Loucy (cell line): ENCODE data around the gene SLC17A8.

Source experiments
- H2AFZ ChIP-seq: fragments of 200-600 bp; sonication (generic); 2 replicates; pipeline ENCODE4 v1.6.0; 2016; ENCODE audit warnings: antibody characterized with exemption, mild to moderate bottlenecking, low read length, moderate library complexity
- H3F3A ChIP-seq: fragments of 200-600 bp; 2 replicates; pipeline ENCODE4 v1.6.0; 2016; ENCODE audit warnings: antibody characterized with exemption, low read depth, mild to moderate bottlenecking
- H3K27me3 ChIP-seq: fragments of 200-600 bp; sonication (generic); 2 replicates; pipeline ENCODE4 v1.6.1; 2014; ENCODE audit warnings: low read length, mild to moderate bottlenecking; ENCODE audit not compliant: insufficient read depth, poor library complexity, severe bottlenecking
- H3K36me3 ChIP-seq: fragments of 200-600 bp; sonication (generic); 2 replicates; pipeline ENCODE4 v1.6.1; 2016; ENCODE audit warnings: low read length; ENCODE audit not compliant: insufficient read depth
- H3K4me1 ChIP-seq: fragments of 200-600 bp; sonication (generic); 2 replicates; pipeline ENCODE4 v1.5.1; 2014; ENCODE audit warnings: low read length, mild to moderate bottlenecking; ENCODE audit not compliant: insufficient read depth, poor library complexity, severe bottlenecking
- H3K4me2 ChIP-seq: fragments of 200-600 bp; sonication (generic); 2 replicates; pipeline ENCODE4 v1.6.0; 2014; ENCODE audit warnings: antibody characterized with exemption, low read length, low read depth, mild to moderate bottlenecking; ENCODE audit not compliant: poor library complexity, severe bottlenecking
- H3K4me3 ChIP-seq: fragments of 200-600 bp; sonication (generic); 2 replicates; pipeline ENCODE4 v1.5.1; 2014; ENCODE audit warnings: low read length, mild to moderate bottlenecking, mixed read lengths; ENCODE audit not compliant: poor library complexity, severe bottlenecking
- H3K79me2 ChIP-seq: fragments of 200-600 bp; sonication (generic); 2 replicates; pipeline ENCODE4 v1.6.1; 2014; ENCODE audit warnings: low read length; ENCODE audit not compliant: insufficient read depth
- H3K9ac ChIP-seq: fragments of 200-600 bp; sonication (generic); 2 replicates; pipeline ENCODE4 v1.6.0; 2014; ENCODE audit warnings: mild to moderate bottlenecking, low read depth, low read length, moderate library complexity; ENCODE audit not compliant: poor library complexity, severe bottlenecking
- H3K9me2 ChIP-seq: fragments of 200-600 bp; sonication (generic); replicated peaks from 2 replicates; pipeline ENCODE4 v1.6.1; 2016; ENCODE audit warnings: low read depth, low read length, mixed read lengths
- H3K9me3 ChIP-seq: fragments of 200-600 bp; sonication (generic); 2 replicates; pipeline ENCODE4 v1.6.1; 2014; ENCODE audit warnings: mild to moderate bottlenecking, antibody characterized with exemption, low read length, low read depth; ENCODE audit not compliant: insufficient read depth
- H4K20me1 ChIP-seq: fragments of 200-600 bp; sonication (generic); 2 replicates; pipeline ENCODE4 v1.6.0; 2014; ENCODE audit warnings: antibody characterized with exemption, low read length, mild to moderate bottlenecking; ENCODE audit not compliant: insufficient read depth, poor library complexity, severe bottlenecking
- EZH2phosphoT487 ChIP-seq: fragments of 200-600 bp; IDR thresholded peaks from 2 replicates; pipeline ENCODE4 v1.6.1; 2018; ENCODE audit warnings: antibody characterized with exemption, mild to moderate bottlenecking, moderate library complexity, borderline replicate concordance
- TF ChIP-seq, protein P1 (sequence below): fragments of 200-600 bp; sonication (generic); conservative IDR thresholded peaks from 2 replicates; pipeline ENCODE4 v1.5.1; 2014; ENCODE audit warnings: mild to moderate bottlenecking, antibody characterized with exemption, low read length

SLC17A8 gene

DNA sequence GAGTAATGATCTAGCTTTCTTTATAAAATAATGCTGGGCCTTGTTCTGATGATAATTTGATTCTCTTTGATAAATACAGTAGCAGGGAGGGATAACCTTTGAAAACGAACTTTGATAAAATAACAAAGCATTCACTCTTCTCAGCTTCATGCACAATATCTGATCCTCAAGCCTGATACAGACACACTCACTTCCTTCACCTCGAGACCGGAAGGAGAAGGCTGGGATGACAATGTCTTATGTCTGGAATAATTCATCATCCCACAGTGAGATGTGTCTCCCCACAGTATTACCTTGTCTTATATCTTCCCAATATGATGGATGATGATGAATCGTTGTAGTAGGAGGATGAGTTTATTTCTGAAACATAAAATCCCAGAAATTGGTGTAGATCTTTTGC, 101.3 kb downstream of the SLC17A8 start:
- TF ChIP-seq, protein P1, sequence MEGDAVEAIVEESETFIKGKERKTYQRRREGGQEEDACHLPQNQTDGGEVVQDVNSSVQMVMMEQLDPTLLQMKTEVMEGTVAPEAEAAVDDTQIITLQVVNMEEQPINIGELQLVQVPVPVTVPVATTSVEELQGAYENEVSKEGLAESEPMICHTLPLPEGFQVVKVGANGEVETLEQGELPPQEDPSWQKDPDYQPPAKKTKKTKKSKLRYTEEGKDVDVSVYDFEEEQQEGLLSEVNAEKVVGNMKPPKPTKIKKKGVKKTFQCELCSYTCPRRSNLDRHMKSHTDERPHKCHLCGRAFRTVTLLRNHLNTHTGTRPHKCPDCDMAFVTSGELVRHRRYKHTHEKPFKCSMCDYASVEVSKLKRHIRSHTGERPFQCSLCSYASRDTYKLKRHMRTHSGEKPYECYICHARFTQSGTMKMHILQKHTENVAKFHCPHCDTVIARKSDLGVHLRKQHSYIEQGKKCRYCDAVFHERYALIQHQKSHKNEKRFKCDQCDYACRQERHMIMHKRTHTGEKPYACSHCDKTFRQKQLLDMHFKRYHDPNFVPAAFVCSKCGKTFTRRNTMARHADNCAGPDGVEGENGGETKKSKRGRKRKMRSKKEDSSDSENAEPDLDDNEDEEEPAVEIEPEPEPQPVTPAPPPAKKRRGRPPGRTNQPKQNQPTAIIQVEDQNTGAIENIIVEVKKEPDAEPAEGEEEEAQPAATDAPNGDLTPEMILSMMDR, result no peak
- TF ChIP-seq EZH2phosphoT487, result no peak

DNA sequence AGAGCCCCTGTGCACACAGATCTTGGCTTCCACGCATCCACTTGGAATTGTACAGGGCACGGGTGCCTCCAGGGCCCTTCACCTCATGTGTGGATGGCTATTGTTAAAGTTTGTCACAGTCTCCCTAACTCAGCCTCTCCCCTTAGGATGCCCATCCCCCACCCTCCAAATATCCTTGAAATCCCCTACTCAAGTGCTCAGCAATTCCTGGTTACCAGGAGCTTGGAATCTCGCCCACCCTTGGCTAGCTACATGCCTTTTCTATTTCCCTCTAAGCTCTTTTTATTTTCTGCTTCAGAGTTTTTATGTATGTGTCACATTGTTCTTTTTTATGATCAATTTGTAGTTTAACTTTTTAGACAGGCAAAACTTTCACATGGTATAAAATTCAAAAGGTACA, 103.8 kb downstream of the SLC17A8 start:
- Histone ChIP-seq H3K4me1 (no peaks in the 10 kb centered on the region), H3K79me2 (no peaks in the 10 kb centered on the region), H2AFZ (no peak overlapping the region), H4K20me1 (no peaks in the 10 kb centered on the region), H3K36me3 (no peaks in the 10 kb centered on the region), H3K4me3 (no peak overlapping the region), H3K4me2 (no peak overlapping the region), H3K9me3 (no peaks in the 10 kb centered on the region), H3K9me2 (no peaks in the 10 kb centered on the region), H3K27me3 (no peaks in the 10 kb centered on the region), H3K9ac (no peak overlapping the region), H3F3A (no peaks in the 10 kb centered on the region)
- TF ChIP-seq, protein P1, result no peak
- TF ChIP-seq EZH2phosphoT487, result no peak

More for the DNA sequence above, 101.3 kb downstream of the SLC17A8 start:
- H3K9me2 ChIP-seq, result no peaks in the 10 kb centered on the region
- no peak overlapping the region for H3K4me3 ChIP-seq
- H3F3A ChIP-seq, result no peaks in the 10 kb centered on the region
- no peaks in the 10 kb centered on the region for H3K36me3 ChIP-seq
- H3K79me2 ChIP-seq, result no peaks in the 10 kb centered on the region
- H2AFZ ChIP-seq, result no peak overlapping the region
- H3K9ac ChIP-seq, result no peak overlapping the region
- no peak overlapping the region for H3K4me2 ChIP-seq
- no peaks in the 10 kb centered on the region for H3K4me1 ChIP-seq
- H3K9me3 ChIP-seq, result no peaks in the 10 kb centered on the region
- no peaks in the 10 kb centered on the region for H3K27me3 ChIP-seq
- no peaks in the 10 kb centered on the region for H4K20me1 ChIP-seq

DNA sequence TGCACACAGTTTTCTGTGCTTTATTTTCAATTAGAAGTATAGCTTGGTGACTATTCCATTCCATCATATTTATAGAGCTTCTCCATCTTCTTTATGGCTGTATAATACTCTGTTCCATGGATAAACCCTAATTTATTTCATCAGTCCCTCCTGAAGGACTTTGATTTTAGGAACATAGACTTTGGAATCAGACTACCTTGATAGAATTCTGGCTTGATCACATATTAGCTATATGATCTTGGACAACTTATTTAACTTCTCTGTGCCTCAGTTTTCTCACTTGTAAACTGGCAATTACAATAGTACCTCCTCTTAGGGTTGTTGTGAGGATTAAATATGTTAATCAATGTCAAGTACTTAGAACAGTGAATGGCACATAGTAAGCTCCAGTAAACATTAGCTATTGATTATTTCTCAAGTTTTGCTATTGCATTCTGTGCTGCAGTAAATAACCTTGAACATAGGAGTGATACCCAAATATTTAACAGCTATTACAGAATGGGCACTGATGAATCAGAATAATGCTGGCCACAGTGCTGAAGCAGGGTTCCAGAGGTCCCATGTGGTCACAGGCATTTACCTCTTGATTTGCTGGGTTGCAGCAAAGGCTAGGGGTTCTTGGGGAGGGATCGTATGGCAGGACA, 104.6 kb downstream of the SLC17A8 start:
- H4K20me1 ChIP-seq, result no peaks in the 10 kb centered on the region
- H3K4me1 ChIP-seq, result no peaks in the 10 kb centered on the region
- H3F3A ChIP-seq, result no peaks in the 10 kb centered on the region
- H3K36me3 ChIP-seq, result no peaks in the 10 kb centered on the region
- H3K9me2 ChIP-seq, result no peaks in the 10 kb centered on the region
- H3K9ac ChIP-seq, result no peak overlapping the region
- H3K27me3 ChIP-seq, result no peaks in the 10 kb centered on the region
- H3K4me3 ChIP-seq, result no peak overlapping the region
- H2AFZ ChIP-seq, result no peak overlapping the region
- H3K79me2 ChIP-seq, result no peaks in the 10 kb centered on the region
- no peak overlapping the region for H3K4me2 ChIP-seq
- no peak for TF ChIP-seq EZH2phosphoT487
- TF ChIP-seq, protein P1, result no peak
- no peaks in the 10 kb centered on the region for H3K9me3 ChIP-seq
